IMR-90 (cell line): ENCODE data around the gene MINAR1. TPM values are rescaled to one million over a fixed set of nuclear protein-coding genes. Genes with fewer than 3 reads are reported as not detected.

Experiments
- ATAC-seq: fragments of 200-7000 bp; cut with Tn5 transposase; 2 replicates; pipeline ENCODE4 v1.9.1; 2020; ENCODE audit warnings: low read depth, mild to moderate bottlenecking, moderate library complexity
- BruUV-seq: library from RNA; stranded (reverse); fragments of 400-500 nt; replicated peaks from 2 replicates; lab custom pipeline; 2021; lab: Mats Ljungman, UMichigan
- CTCF ChIA-PET: fragments of 300-600 bp; formaldehyde crosslinking; extraction: SDS; loops from one replicate; lab custom pipeline; 2021; ENCODE audit warnings: antibody characterized with exemption; lab: Yijun Ruan, JAX
- POLR2A ChIA-PET: fragments of 300-600 bp; sonication (Branson Sonifier 250); formaldehyde crosslinking; loops from one replicate; lab custom pipeline; 2022; ENCODE audit warnings: antibody characterized with exemption; ENCODE audit not compliant: unreplicated experiment; lab: Charles Lee
- DNase-seq: peaks from one replicate; pipeline ENCODE4 v3.0.0; 2013
- H2AFZ ChIP-seq: replicated peaks from 2 replicates; pipeline ENCODE3; 2013; ENCODE audit warnings: low read length, mild to moderate bottlenecking; ENCODE audit not compliant: poor library complexity
- H2AK5ac ChIP-seq: 2 replicates; pipeline ENCODE4 v1.6.1; 2013; ENCODE audit warnings: low read depth, low read length, inconsistent platforms
- H2AK9ac ChIP-seq: replicated peaks from 2 replicates; pipeline ENCODE3; 2013; ENCODE audit warnings: mild to moderate bottlenecking, low read depth, low read length, moderate library complexity; ENCODE audit not compliant: poor library complexity
- H2BK120ac ChIP-seq: 2 replicates; pipeline ENCODE4 v1.6.1; 2013; ENCODE audit warnings: low read depth, low read length, inconsistent platforms
- H2BK15ac ChIP-seq: 3 replicates; pipeline ENCODE4 v1.6.1; 2013; ENCODE audit warnings: low read depth, low read length, inconsistent platforms
- H2BK20ac ChIP-seq: 2 replicates; pipeline ENCODE4 v1.6.1; 2013; ENCODE audit warnings: low read depth, mild to moderate bottlenecking, inconsistent platforms, low read length, moderate library complexity
- H2BK5ac ChIP-seq: 2 replicates; pipeline ENCODE4 v1.6.1; 2013; ENCODE audit warnings: mild to moderate bottlenecking, low read depth, low read length, inconsistent platforms; ENCODE audit not compliant: poor library complexity, severe bottlenecking
- H3K14ac ChIP-seq: replicated peaks from 2 replicates; pipeline ENCODE4 v1.6.1; 2013; ENCODE audit warnings: low read depth, low read length, inconsistent platforms
- H3K18ac ChIP-seq: 2 replicates; pipeline ENCODE4 v1.6.1; 2013; ENCODE audit warnings: low read depth, low read length, control low read depth
- H3K23ac ChIP-seq: 2 replicates; pipeline ENCODE4 v1.6.1; 2013; ENCODE audit warnings: low read depth, low read length, inconsistent platforms
- H3K27ac ChIP-seq: 2 replicates; pipeline ENCODE4 v1.5.1; 2013; ENCODE audit warnings: mild to moderate bottlenecking, control low read depth, low read length; ENCODE audit not compliant: insufficient read depth
- H3K27me3 ChIP-seq: 2 replicates; pipeline ENCODE4 v1.6.1; 2013; ENCODE audit warnings: low read length; ENCODE audit not compliant: control insufficient read depth, insufficient read depth
- H3K36me3 ChIP-seq: 2 replicates; pipeline ENCODE4 v1.6.1; 2013; ENCODE audit warnings: low read length, mixed read lengths; ENCODE audit not compliant: control insufficient read depth, insufficient read depth
- H3K4ac ChIP-seq: 2 replicates; pipeline ENCODE4 v1.6.1; 2013; ENCODE audit warnings: low read depth, low read length, inconsistent platforms
- H3K4me1 ChIP-seq: 2 replicates; pipeline ENCODE4 v1.6.1; 2013; ENCODE audit warnings: low read length, mixed read lengths; ENCODE audit not compliant: control insufficient read depth, insufficient read depth
- H3K4me2 ChIP-seq: 2 replicates; pipeline ENCODE4 v1.6.1; 2013; ENCODE audit warnings: low read depth, mild to moderate bottlenecking, control low read depth, low read length, moderate library complexity
- H3K4me3 ChIP-seq: 2 replicates; pipeline ENCODE4 v1.5.1; 2013; ENCODE audit warnings: low read depth, mild to moderate bottlenecking, control low read depth, low read length, moderate library complexity; ENCODE audit not compliant: insufficient read depth
- H3K56ac ChIP-seq: 2 replicates; pipeline ENCODE4 v1.6.1; 2013; ENCODE audit warnings: low read length, inconsistent platforms; ENCODE audit not compliant: insufficient read depth; ENCODE audit errors: extremely low read depth
- H3K79me1 ChIP-seq, 2 experiments: 2 replicates each; pipeline ENCODE4 v1.6.1; 2013; ENCODE audit warnings: low read length in 2 of 2, inconsistent platforms in 1 of 2, low read depth in 1 of 2
- H3K9ac ChIP-seq: 2 replicates; pipeline ENCODE4 v1.6.1; 2013; ENCODE audit warnings: low read depth, low read length, control low read depth
- H3K9me1 ChIP-seq: 2 replicates; pipeline ENCODE4 v1.6.1; 2013; ENCODE audit warnings: low read length, inconsistent platforms; ENCODE audit not compliant: insufficient read depth
- H3K9me3 ChIP-seq: 2 replicates; pipeline ENCODE4 v1.6.1; 2013; ENCODE audit warnings: low read length; ENCODE audit not compliant: control insufficient read depth, insufficient read depth
- H4K20me1 ChIP-seq: 2 replicates; pipeline ENCODE4 v1.6.1; 2013; ENCODE audit warnings: low read length, inconsistent platforms; ENCODE audit not compliant: insufficient read depth
- H4K5ac ChIP-seq: 2 replicates; pipeline ENCODE4 v1.6.1; 2013; ENCODE audit warnings: mild to moderate bottlenecking, low read depth, low read length, control low read depth
- H4K8ac ChIP-seq, 2 experiments: 2 replicates each; pipeline ENCODE4 v1.6.1; 2013; ENCODE audit warnings: low read depth in 2 of 2, low read length in 2 of 2, control low read depth in 1 of 2, inconsistent platforms in 1 of 2
- H4K91ac ChIP-seq: 2 replicates; pipeline ENCODE4 v1.6.1; 2013; ENCODE audit warnings: low read depth, low read length, inconsistent platforms; ENCODE audit not compliant: insufficient read depth
- BHLHE40 ChIP-seq: fragments of 150-350 bp; IDR thresholded peaks from 2 replicates; pipeline ENCODE4 v1.6.1; 2016; ENCODE audit warnings: mild to moderate bottlenecking, low read depth, low read length
- CEBPB ChIP-seq: IDR thresholded peaks from 2 replicates; pipeline ENCODE4 v1.6.1; 2012; ENCODE audit warnings: low read depth, low read length, improper control_type of control experiment
- CHD1 ChIP-seq: IDR thresholded peaks from 2 replicates; pipeline ENCODE4 v1.6.1; 2012; ENCODE audit warnings: low read depth, low read length, improper control_type of control experiment
- CTCF ChIP-seq: conservative IDR thresholded peaks from 2 replicates; pipeline ENCODE4 v1.5.1; 2012; ENCODE audit warnings: mild to moderate bottlenecking, low read depth, low read length, improper control_type of control experiment
- ELK1 ChIP-seq: fragments of 150-350 bp; IDR thresholded peaks from 2 replicates; pipeline ENCODE4 v1.6.1; 2016; ENCODE audit warnings: low read depth, mild to moderate bottlenecking, low read length, moderate library complexity, borderline replicate concordance
- FOS ChIP-seq: fragments of 150-350 bp; IDR thresholded peaks from 2 replicates; pipeline ENCODE4 v1.6.1; 2016; ENCODE audit warnings: low read depth, low read length
- MAFK ChIP-seq: IDR thresholded peaks from 2 replicates; pipeline ENCODE4 v1.6.1; 2012; ENCODE audit warnings: low read depth, low read length, improper control_type of control experiment
- MAZ ChIP-seq: IDR thresholded peaks from 2 replicates; pipeline ENCODE4 v1.6.1; 2012; ENCODE audit warnings: low read depth, mild to moderate bottlenecking, low read length, improper control_type of control experiment, moderate library complexity, borderline replicate concordance
- MXI1 ChIP-seq: IDR thresholded peaks from 2 replicates; pipeline ENCODE4 v1.6.1; 2012; ENCODE audit warnings: low read depth, mild to moderate bottlenecking, low read length, moderate library complexity, borderline replicate concordance
- POLR2A ChIP-seq: IDR thresholded peaks from 2 replicates; pipeline ENCODE4 v1.6.1; 2012; ENCODE audit warnings: mild to moderate bottlenecking, low read depth, low read length
- RAD21 ChIP-seq: IDR thresholded peaks from 2 replicates; pipeline ENCODE4 v1.6.1; 2012; ENCODE audit warnings: low read length, improper control_type of control experiment
- RCOR1 ChIP-seq: IDR thresholded peaks from 2 replicates; pipeline ENCODE4 v1.6.1; 2012; ENCODE audit warnings: mild to moderate bottlenecking, low read length, improper control_type of control experiment; ENCODE audit not compliant: insufficient replicate concordance
- RFX5 ChIP-seq: IDR thresholded peaks from 2 replicates; pipeline ENCODE4 v1.8.0; 2012; ENCODE audit warnings: low read depth, mild to moderate bottlenecking, low read length, moderate library complexity
- SMC3 ChIP-seq: fragments of 150-350 bp; IDR thresholded peaks from 2 replicates; pipeline ENCODE4 v1.6.1; 2016; ENCODE audit warnings: low read depth, mild to moderate bottlenecking, antibody characterized with exemption, low read length, moderate library complexity
- WGBS, 2 experiments: methylation state at CpG; one replicate each; pipeline versions ENCODE4 v1.1.5 to v1.1.7; 2013; ENCODE audit warnings: missing lambda C conversion rate in 2 of 2; ENCODE audit not compliant: insufficient read length in 1 of 2; ENCODE audit errors: extremely low coverage in 2 of 2; 5-methylcytosine and 5-hydroxymethylcytosine counted together
- dilution Hi-C: fragments of 300-500 bp; cut with HindIII; formaldehyde crosslinking; loops from one replicate; pipeline ENCODE4 v1.14.3; 2018; ENCODE audit warnings: low sequenced_read_pairs; ENCODE audit not compliant: unreplicated experiment
- in situ Hi-C: fragments of 300-500 bp; cut with MboI; formaldehyde crosslinking; loops from 3 replicates; pipeline ENCODE4 v1.14.3; 2019; ENCODE audit warnings: low sequenced_read_pairs, inconsistent platforms, mixed read lengths
- intact Hi-C: fragments of 100-400 bp; cut with micrococcal nuclease; formaldehyde crosslinking; loops from 2 replicates; pipeline ENCODE4 v1.10.0; 2022
- polyA plus RNA-seq, 3 experiments: library from polyadenylated mRNA; depleted of rRNA; stranded (reverse); fragments of >200 nt; gene quantifications; 2 replicates each; pipeline ENCODE4 v1.2.3, GENCODE V29; 2012; ENCODE audit warnings: low replicate concordance in 1 of 3
- total RNA-seq: library from RNA; depleted of rRNA; stranded (reverse); fragments of >200 nt; gene quantifications from 2 replicates; pipeline ENCODE4 v1.2.3, GENCODE V29; 2012

Gene MINAR1
- total and polyA plus RNA-seq, 2 of the 4 experiments (the other 2 are of a cell fraction), result 0.65 to 1.6 TPM

GRCh38 chr15:79479616-79480015 is 47.5 kb downstream of the MINAR1 start:
- no TSS peak for BruUV-seq
- no peak overlapping the region for H3K27ac ChIP-seq
- no peak overlapping the region for H2AK9ac ChIP-seq
- H4K20me1 ChIP-seq, result no peaks in the 10 kb centered on the region
- no peak for TF ChIP-seq POLR2A
- TF ChIP-seq SMC3, result no peak
- no peak for TF ChIP-seq FOS
- TF ChIP-seq RAD21, result no peak
- no peak for TF ChIP-seq MAZ
- TF ChIP-seq RCOR1, result no peak
- TF ChIP-seq CHD1, result no peak
- TF ChIP-seq MXI1, result no peak
- no peak for TF ChIP-seq MAFK
- no peak for TF ChIP-seq CTCF
- TF ChIP-seq BHLHE40, result no peak
- TF ChIP-seq CEBPB, result no peak
- TF ChIP-seq RFX5, result no peak
- TF ChIP-seq ELK1, result no peak
- no peak overlapping the region for H2AFZ ChIP-seq
- no peak overlapping the region for H3K9ac ChIP-seq
- H4K5ac ChIP-seq, result no peak overlapping the region
- ATAC-seq (no peak), DNase-seq (no peak)
- H3K27me3 ChIP-seq, result peaks cover 3% of the 10 kb centered on the region
- no peak overlapping the region for H3K18ac ChIP-seq
- no peak overlapping the region for H2BK5ac ChIP-seq
- H4K91ac ChIP-seq, result no peak overlapping the region
- no peak overlapping the region for H2BK120ac ChIP-seq
- in situ Hi-C loops, result no loop called here
- no peak overlapping the region for H3K56ac ChIP-seq
- dilution Hi-C loops, result no loop called here
- no peak overlapping the region for H3K4ac ChIP-seq
- H3K9me1 ChIP-seq, result no peaks in the 10 kb centered on the region
- H2BK20ac ChIP-seq, result no peak overlapping the region
- intact Hi-C loops, result loop anchor here (5.0 kb wide), 1 partner anchor 47 kb away; the partner anchor contains the start of gene MINAR1
- CTCF ChIA-PET, result no interaction called here
- WGBS, 2 experiments, result 0% methylated on average over 1 of the region's 2 CpGs; no CpG with 5 or more reads in 1 of the 2 experiments
- POLR2A ChIA-PET, result no interaction called here
- no peaks in the 10 kb centered on the region for H3K79me1 ChIP-seq
- no peak overlapping the region for H2BK15ac ChIP-seq
- no peak overlapping the region for H3K4me2 ChIP-seq
- no peak overlapping the region for H3K23ac ChIP-seq
- H3K36me3 ChIP-seq, result no peaks in the 10 kb centered on the region
- H2AK5ac ChIP-seq, result no peak overlapping the region
- no peaks in the 10 kb centered on the region for H3K9me3 ChIP-seq
- no peak overlapping the region for H4K8ac ChIP-seq
- H3K4me1 ChIP-seq, result no peaks in the 10 kb centered on the region
- H3K4me3 ChIP-seq, result no peak overlapping the region
- H3K14ac ChIP-seq, result no peak overlapping the region
